ENCODE measurements around the gene AMT.

GRCh38 chr3:49389297-49389696 lies 33.0 kb downstream of the AMT start:
- TF ChIP-seq CTCF (IDR thresholded peaks at IDR 0.05) (no peak), POLR2A (IDR thresholded peaks at IDR 0.05) (no peak)

All from thyroid gland (tissue), 4 donors.